Spleen (tissue), 7 donors: ENCODE data around the gene THOC2.

Experiments
- CTCF ChIP-seq, 11 experiments: fragments of 200-600 bp in 7 of 11; fragments of 450-650 bp in 4 of 11; sonication (generic) in 4 of 11; IDR thresholded peaks in 8 of 11; conservative IDR thresholded peaks in 3 of 11; 1 replicate in 7 of 11; 2 replicates in 4 of 11; pipeline versions ENCODE4 v1.4.0 to v1.8.0; 2016 to 2021; ENCODE audit warnings: antibody characterized with exemption in 11 of 11, inconsistent platforms in 4 of 11, mild to moderate bottlenecking in 1 of 11
- POLR2A ChIP-seq, 3 donors: fragments of 450-650 bp; IDR thresholded peaks; one replicate each; pipeline ENCODE4 v1.5.1; 2017; ENCODE audit warnings: antibody characterized with exemption in 3 of 3, mild to moderate bottlenecking in 1 of 3
- POLR2AphosphoS5 ChIP-seq, 3 donors: sonication (generic); formaldehyde crosslinking; IDR thresholded peaks; one replicate each; pipeline ENCODE4 v1.5.1; 2017; ENCODE audit warnings: antibody characterized with exemption in 3 of 3
- donor health status: DM: no; HTN: no; CAD: no; lungs with moderate emphysema.
- donor health status: DM: no; HTN: no; CAD: no.
- donor health status: DM: no; HTN: no; CAD: no.

GRCh38 chrX:123580792-123581191 lies 152.1 kb downstream of the THOC2 start:
- TF ChIP-seq POLR2AphosphoS5 (IDR thresholded peaks at IDR 0.05) (no peak), CTCF (IDR thresholded peaks at IDR 0.05 in 8 of 11, conservative IDR thresholded peaks at IDR 0.05 in 3 of 11) (no peak), POLR2A (IDR thresholded peaks at IDR 0.05) (no peak)
